Natural killer cell (primary cell): ENCODE data around the gene PREX1. TPM values are rescaled to one million over a fixed set of nuclear protein-coding genes. Genes with fewer than 3 reads are reported as not detected.
"Not testable (repeated sequence)": the region's sequence is repeated elsewhere in the genome, so short reads cannot be mapped to it uniquely, and the experiment has no call there.

Experiments
- ATAC-seq, 3 donors: fragments of 150-1000 bp in 2 of 3; fragments of 200-7000 bp in 1 of 3; cut with Tn5 transposase; 1 replicate in 1 of 3; 2 replicates in 2 of 3; pipeline ENCODE4 v1.10.0; 2021; ENCODE audit warnings: mild to moderate bottlenecking in 2 of 3, moderate library complexity in 2 of 3
- DNase-seq, 2 donors: peaks; one replicate each; pipeline versions ENCODE4 v3.0.0 to v3.0.0-alpha.2; 2013 to 2021; ENCODE audit warnings: mixed read lengths in 1 of 2
- H3K27ac ChIP-seq: one replicate; pipeline ENCODE4 v1.5.1; 2013; ENCODE audit warnings: mild to moderate bottlenecking, low read length
- H3K27me3 ChIP-seq: one replicate; pipeline ENCODE4 v1.6.1; 2013; ENCODE audit warnings: low read length; ENCODE audit not compliant: control insufficient read depth, insufficient read depth
- H3K36me3 ChIP-seq: one replicate; pipeline ENCODE4 v1.6.1; 2013; ENCODE audit warnings: low read length; ENCODE audit not compliant: control insufficient read depth, insufficient read depth
- H3K4me1 ChIP-seq: one replicate; pipeline ENCODE4 v1.6.1; 2013; ENCODE audit warnings: low read length; ENCODE audit not compliant: control insufficient read depth, insufficient read depth
- H3K4me3 ChIP-seq: one replicate; pipeline ENCODE4 v1.5.1; 2013; ENCODE audit warnings: low read length
- H3K9me3 ChIP-seq: one replicate; pipeline ENCODE4 v1.6.1; 2013; ENCODE audit warnings: low read length; ENCODE audit not compliant: control insufficient read depth, insufficient read depth
- H3K27ac Mint-ChIP-seq, 2 donors: one replicate each; pipeline ENCODE4 v1.8.0; 2022; ENCODE audit warnings: mild to moderate bottlenecking in 2 of 2, mixed read lengths in 2 of 2, moderate library complexity in 1 of 2
- H3K27me3 Mint-ChIP-seq, 2 donors: one replicate each; pipeline ENCODE4 v1.8.0; 2022; ENCODE audit warnings: low read depth in 2 of 2, mixed read lengths in 2 of 2
- H3K36me3 Mint-ChIP-seq: one replicate; pipeline ENCODE4 v1.8.0; 2022; ENCODE audit warnings: mixed read lengths
- H3K4me1 Mint-ChIP-seq, 2 donors: one replicate each; pipeline ENCODE4 v1.8.0; 2022; ENCODE audit warnings: mixed read lengths in 2 of 2
- H3K4me3 Mint-ChIP-seq: one replicate; pipeline ENCODE4 v1.8.0; 2022; ENCODE audit warnings: mild to moderate bottlenecking, moderate library complexity, mixed read lengths
- H3K9me3 Mint-ChIP-seq, 2 donors: one replicate each; pipeline ENCODE4 v1.8.0; 2022; ENCODE audit warnings: mixed read lengths in 2 of 2
- WGBS: methylation state at CpG from one replicate; pipeline ENCODE4 v1.1.7; 2013; ENCODE audit warnings: missing lambda C conversion rate; ENCODE audit not compliant: insufficient coverage; 5-methylcytosine and 5-hydroxymethylcytosine counted together
- intact Hi-C: fragments of 100-400 bp; cut with micrococcal nuclease; formaldehyde crosslinking; loops from one replicate; pipeline ENCODE4 v1.14.2; 2022
- total RNA-seq, 4 donors: library from RNA; stranded (reverse); fragments of 120-200 nt in 1 of 4; gene quantifications; one replicate each; pipeline versions ENCODE4 v1.2.3 to v1.2.4, GENCODE V29; 2013 to 2022
- TF ChIP-seq, protein P1 (sequence below): fragments of 200-600 bp; IDR thresholded peaks from one replicate; pipeline ENCODE4 v1.8.0; 2022; ENCODE audit warnings: antibody characterized with exemption

PREX1 gene
- total RNA-seq, 3 donors from 2014 or later (not counting 1 experiment from before 2014, with no cell fraction given) = 382 to 392 (median 389) TPM

- Mint-ChIP-seq H3K36me3 (no peaks in the 10 kb centered on the region), H3K27ac (no peak overlapping the region), H3K27me3 (peaks cover 3% of the 10 kb centered on the region in 2 donors), H3K9me3 (no peaks in the 10 kb centered on the region), H3K4me1 (peaks cover 0 to 11% of the 10 kb centered on the region in 2 donors), H3K4me3 (no peak overlapping the region)
- H3K36me3 ChIP-seq = no peaks in the 10 kb centered on the region
- no peak for ATAC-seq
- TF ChIP-seq, protein P1, sequence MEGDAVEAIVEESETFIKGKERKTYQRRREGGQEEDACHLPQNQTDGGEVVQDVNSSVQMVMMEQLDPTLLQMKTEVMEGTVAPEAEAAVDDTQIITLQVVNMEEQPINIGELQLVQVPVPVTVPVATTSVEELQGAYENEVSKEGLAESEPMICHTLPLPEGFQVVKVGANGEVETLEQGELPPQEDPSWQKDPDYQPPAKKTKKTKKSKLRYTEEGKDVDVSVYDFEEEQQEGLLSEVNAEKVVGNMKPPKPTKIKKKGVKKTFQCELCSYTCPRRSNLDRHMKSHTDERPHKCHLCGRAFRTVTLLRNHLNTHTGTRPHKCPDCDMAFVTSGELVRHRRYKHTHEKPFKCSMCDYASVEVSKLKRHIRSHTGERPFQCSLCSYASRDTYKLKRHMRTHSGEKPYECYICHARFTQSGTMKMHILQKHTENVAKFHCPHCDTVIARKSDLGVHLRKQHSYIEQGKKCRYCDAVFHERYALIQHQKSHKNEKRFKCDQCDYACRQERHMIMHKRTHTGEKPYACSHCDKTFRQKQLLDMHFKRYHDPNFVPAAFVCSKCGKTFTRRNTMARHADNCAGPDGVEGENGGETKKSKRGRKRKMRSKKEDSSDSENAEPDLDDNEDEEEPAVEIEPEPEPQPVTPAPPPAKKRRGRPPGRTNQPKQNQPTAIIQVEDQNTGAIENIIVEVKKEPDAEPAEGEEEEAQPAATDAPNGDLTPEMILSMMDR = no peak
- intact Hi-C loops = no loop called here
- no peaks in the 10 kb centered on the region for H3K9me3 ChIP-seq
- H3K4me3 ChIP-seq = no peak overlapping the region
- 76% methylated on average over 3 of the region's 4 CpGs for WGBS
- DNase-seq = no peak
- peaks cover 8% of the 10 kb centered on the region for H3K4me1 ChIP-seq
- H3K27me3 ChIP-seq = no peaks in the 10 kb centered on the region
- no peak overlapping the region for H3K27ac ChIP-seq
Observed at GRCh38 chr20:48844996-48845395, 17.2 kb upstream of the PREX1 start.

DNA sequence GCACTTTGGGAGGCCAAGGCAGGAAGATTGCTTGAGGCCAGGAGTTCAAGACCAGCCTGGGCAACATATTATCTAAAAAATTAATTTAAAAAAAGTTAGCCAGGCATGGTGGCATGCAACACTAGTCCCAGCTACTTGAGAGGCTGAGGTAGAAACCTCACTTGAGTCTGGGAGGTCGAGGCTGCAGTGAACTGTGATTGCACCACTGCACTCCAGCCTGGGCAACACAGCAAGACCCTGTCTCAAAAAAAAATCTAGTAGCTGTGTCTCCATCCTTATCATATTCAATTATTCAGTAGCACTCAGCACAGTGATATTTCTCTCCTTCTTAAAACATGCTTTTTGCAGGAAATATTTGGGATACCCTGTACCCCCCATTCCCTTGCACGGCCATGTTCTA, 16.1 kb upstream of the PREX1 start:
- H3K36me3 ChIP-seq, H3K27me3 Mint-ChIP-seq, H3K4me1 ChIP-seq, H3K27me3 ChIP-seq, H3K9me3 ChIP-seq, intact Hi-C loops, H3K4me3 ChIP-seq, DNase-seq, H3K27ac Mint-ChIP-seq, H3K27ac ChIP-seq, H3K4me3 Mint-ChIP-seq, H3K36me3 Mint-ChIP-seq, H3K9me3 Mint-ChIP-seq, ATAC-seq: not testable (repeated sequence)
- peaks cover 5 to 20% of the 10 kb centered on the region in 2 donors for H3K4me1 Mint-ChIP-seq
- 70% methylated on average over 2 of the region's 2 CpGs for WGBS

- Histone ChIP-seq H3K9me3 (no peaks in the 10 kb centered on the region), H3K4me1 (peaks cover 8% of the 10 kb centered on the region), H3K36me3 (no peaks in the 10 kb centered on the region), H3K27me3 (no peaks in the 10 kb centered on the region), H3K4me3 (no peak overlapping the region), H3K27ac (no peak overlapping the region)
- Mint-ChIP-seq H3K27ac (no peak overlapping the region), H3K4me1 (peaks cover 5 to 20% of the 10 kb centered on the region in 2 donors), H3K27me3 (peaks cover 0 to 3% of the 10 kb centered on the region in 2 donors), H3K9me3 (no peaks in the 10 kb centered on the region), H3K4me3 (no peak overlapping the region), H3K36me3 (no peaks in the 10 kb centered on the region)
- DNase-seq (no peak), ATAC-seq (no peak)
- TF ChIP-seq, protein P1 = no peak
- WGBS = 94% methylated on average over 6 of the region's 6 CpGs
- intact Hi-C loops = no loop called here
Observed at GRCh38 chr20:48843057-48843806, 15.4 kb upstream of the PREX1 start.

DNA sequence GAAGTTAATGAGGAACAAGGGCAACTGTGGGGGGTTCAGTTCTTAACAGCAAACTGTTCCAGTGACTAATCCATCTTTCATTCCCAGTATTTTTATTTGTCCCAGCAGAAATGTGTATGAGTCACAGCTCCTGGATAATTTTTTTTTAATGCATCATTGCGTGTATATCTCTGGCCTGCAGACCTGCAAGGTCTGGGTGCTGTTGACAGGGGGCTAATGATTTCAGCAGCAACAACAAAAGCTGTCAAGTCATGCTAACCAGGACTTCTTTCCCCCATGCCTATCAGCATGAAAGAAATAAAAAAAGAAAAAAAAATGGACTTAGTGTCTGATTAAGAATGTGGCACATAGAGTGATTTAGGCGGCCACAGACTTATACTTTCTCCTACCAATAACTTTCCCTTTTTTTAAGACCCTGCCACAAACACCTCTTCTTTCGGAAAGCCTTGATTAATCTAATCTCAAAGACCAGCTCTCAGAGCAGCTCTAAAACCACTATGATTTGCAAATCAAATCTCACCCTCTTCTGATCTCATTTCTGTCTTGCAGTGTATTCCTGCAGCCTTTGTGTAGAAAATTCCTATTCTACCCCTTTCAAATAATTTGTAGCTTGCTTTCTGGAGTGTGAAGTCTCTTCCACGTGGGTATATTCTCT, 14.2 kb upstream of the PREX1 start:
- no peaks in the 10 kb centered on the region for H3K9me3 ChIP-seq
- Mint-ChIP-seq H3K27me3 (peaks cover 0 to 3% of the 10 kb centered on the region in 2 donors), H3K9me3 (no peaks in the 10 kb centered on the region), H3K36me3 (no peaks in the 10 kb centered on the region), H3K27ac (no peak overlapping the region), H3K4me1 (peaks cover 5 to 13% of the 10 kb centered on the region in 2 donors), H3K4me3 (no peak overlapping the region)
- ATAC-seq (no peak), DNase-seq (no peak)
- no peak overlapping the region for H3K27ac ChIP-seq
- WGBS = 73% methylated on average over 4 of the region's 4 CpGs
- intact Hi-C loops = no loop called here
- peaks cover 7% of the 10 kb centered on the region for H3K4me1 ChIP-seq
- H3K36me3 ChIP-seq = no peaks in the 10 kb centered on the region
- H3K4me3 ChIP-seq = no peak overlapping the region
- no peaks in the 10 kb centered on the region for H3K27me3 ChIP-seq
- TF ChIP-seq, protein P1 = no peak
